ENCODE measurements around the gene CHADL. TPM values are rescaled to one million over a fixed set of nuclear protein-coding genes. Genes with fewer than 3 reads are reported as not detected.
A peak's percentile ranks its signal among the peaks of the same experiment; 100 is the strongest.
"Not testable (repeated sequence)": the region's sequence is repeated elsewhere in the genome, so short reads cannot be mapped to it uniquely, and the experiment has no call there.

Gene CHADL
- total RNA-seq, 1 donor from 2014 or later: 0.11 TPM

- no peaks in the 10 kb centered on the region for H3K9me3 Mint-ChIP-seq
Measured at GRCh38 chr22:41267958-41268357, 27.2 kb upstream of the CHADL start.

GRCh38 chr22:41264408-41264941, 23.7 kb upstream of the CHADL start:
- intact Hi-C loops (cut with micrococcal nuclease): no loop called here
- H3K4me1 Mint-ChIP-seq (ENCODE audit: low read depth): peaks cover 1% of the 10 kb centered on the region
- H3K4me3 Mint-ChIP-seq (ENCODE audit: low read depth): no peak overlapping the region
- H3K27me3 Mint-ChIP-seq (ENCODE audit: low read depth): no peaks in the 10 kb centered on the region
- no peaks in the 10 kb centered on the region for H3K9me3 Mint-ChIP-seq
- peaks cover 69% of the 10 kb centered on the region for H3K36me3 Mint-ChIP-seq (ENCODE audit: low read depth)
- H3K27ac Mint-ChIP-seq: no peak overlapping the region
- no peak for DNase-seq (ENCODE audit: low spot score)

More at GRCh38 chr22:41267958-41268357, 27.2 kb upstream of the CHADL start:
- Mint-ChIP-seq H3K27me3 (ENCODE audit: low read depth) (no peaks in the 10 kb centered on the region), H3K27ac (no peak overlapping the region), H3K4me3 (ENCODE audit: low read depth) (no peak overlapping the region), H3K4me1 (ENCODE audit: low read depth) (peaks cover 1% of the 10 kb centered on the region), H3K36me3 (ENCODE audit: low read depth) (peaks cover 69% of the 10 kb centered on the region)
- intact Hi-C loops (cut with micrococcal nuclease): no loop called here
- DNase-seq (ENCODE audit: low spot score): no peak

GRCh38 chr22:41263704-41264103, 23.0 kb upstream of the CHADL start:
- DNase-seq (ENCODE audit: low spot score): no peak
- Mint-ChIP-seq H3K27me3 (ENCODE audit: low read depth) (no peaks in the 10 kb centered on the region), H3K4me1 (ENCODE audit: low read depth) (peaks cover 1% of the 10 kb centered on the region), H3K27ac (no peak overlapping the region), H3K9me3 (no peaks in the 10 kb centered on the region), H3K36me3 (ENCODE audit: low read depth) (peaks cover 70% of the 10 kb centered on the region), H3K4me3 (ENCODE audit: low read depth) (no peak overlapping the region)
- intact Hi-C loops (cut with micrococcal nuclease): no loop called here

GRCh38 chr22:41262250-41262765, 21.6 kb upstream of the CHADL start:
- Mint-ChIP-seq H3K4me1 (ENCODE audit: low read depth) (peaks cover 1% of the 10 kb centered on the region), H3K27me3 (ENCODE audit: low read depth) (no peaks in the 10 kb centered on the region), H3K9me3 (no peaks in the 10 kb centered on the region), H3K27ac (no peak overlapping the region), H3K36me3 (ENCODE audit: low read depth) (peaks cover 66% of the 10 kb centered on the region), H3K4me3 (ENCODE audit: low read depth) (no peak overlapping the region)
- intact Hi-C loops (cut with micrococcal nuclease): no loop called here
- DNase-seq (ENCODE audit: low spot score): no peak

DNA sequence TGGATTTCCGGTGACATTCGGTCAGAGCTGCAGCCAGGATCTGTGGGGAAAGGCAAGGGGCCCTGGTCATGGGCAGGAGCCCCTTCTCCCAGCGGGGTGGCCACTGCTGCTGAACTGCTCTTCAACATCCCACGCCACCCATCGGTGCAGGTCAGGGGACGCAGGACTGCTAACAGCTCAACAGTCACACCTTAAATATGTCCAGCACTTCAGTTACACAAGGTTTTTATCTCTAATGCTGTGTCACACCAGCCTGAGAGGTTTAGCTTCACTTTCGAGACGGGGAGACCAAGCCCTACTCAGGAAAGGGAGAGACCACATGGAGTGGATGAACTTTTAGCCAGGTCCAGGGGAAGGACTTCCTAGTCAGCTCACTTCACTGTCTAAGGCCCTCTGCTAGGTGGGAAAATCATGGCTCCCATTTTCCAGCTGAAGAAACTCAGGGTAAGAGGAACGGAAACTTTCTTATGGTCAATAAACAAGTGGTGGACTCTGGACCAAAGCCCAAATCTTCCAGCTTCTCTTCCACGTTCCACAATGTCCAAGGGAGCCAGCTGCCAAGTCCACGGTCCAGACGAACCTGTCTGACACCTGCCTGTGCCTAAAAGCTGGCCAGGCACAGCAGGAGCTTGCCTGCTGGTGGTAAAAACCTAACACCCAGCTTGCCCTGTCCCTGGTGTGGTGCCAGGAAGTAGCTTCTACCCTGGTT, 21.0 kb upstream of the CHADL start:
- no peak for DNase-seq (ENCODE audit: low spot score)
- Mint-ChIP-seq H3K27me3 (ENCODE audit: low read depth) (no peaks in the 10 kb centered on the region), H3K9me3 (no peaks in the 10 kb centered on the region), H3K27ac (no peak overlapping the region), H3K4me1 (ENCODE audit: low read depth) (peaks cover 1% of the 10 kb centered on the region), H3K4me3 (ENCODE audit: low read depth) (no peak overlapping the region), H3K36me3 (ENCODE audit: low read depth) (peaks cover 72% of the 10 kb centered on the region)
- intact Hi-C loops (cut with micrococcal nuclease): no loop called here

GRCh38 chr22:41260871-41261270, 20.1 kb upstream of the CHADL start:
- no peak overlapping the region for H3K4me3 Mint-ChIP-seq (ENCODE audit: low read depth)
- H3K9me3 Mint-ChIP-seq: no peaks in the 10 kb centered on the region
- no peak for DNase-seq (ENCODE audit: low spot score)
- peaks cover 74% of the 10 kb centered on the region for H3K36me3 Mint-ChIP-seq (ENCODE audit: low read depth)
- H3K27ac Mint-ChIP-seq: peak overlapping the region; percentile 55
- intact Hi-C loops (cut with micrococcal nuclease): no loop called here
- peaks cover 1% of the 10 kb centered on the region for H3K4me1 Mint-ChIP-seq (ENCODE audit: low read depth)
- no peaks in the 10 kb centered on the region for H3K27me3 Mint-ChIP-seq (ENCODE audit: low read depth)

GRCh38 chr22:41259756-41260155, 19.0 kb upstream of the CHADL start:
- H3K27me3 Mint-ChIP-seq (ENCODE audit: low read depth); H3K9me3 Mint-ChIP-seq; DNase-seq (ENCODE audit: low spot score); H3K27ac Mint-ChIP-seq; intact Hi-C loops (cut with micrococcal nuclease); H3K4me3 Mint-ChIP-seq (ENCODE audit: low read depth); H3K4me1 Mint-ChIP-seq (ENCODE audit: low read depth): not testable (repeated sequence)
- H3K36me3 Mint-ChIP-seq (ENCODE audit: low read depth): peaks cover 77% of the 10 kb centered on the region

- Mint-ChIP-seq H3K36me3 (ENCODE audit: low read depth) (peaks cover 74% of the 10 kb centered on the region), H3K9me3 (no peaks in the 10 kb centered on the region), H3K27me3 (ENCODE audit: low read depth) (no peaks in the 10 kb centered on the region), H3K4me1 (ENCODE audit: low read depth) (no peaks in the 10 kb centered on the region), H3K27ac (no peak overlapping the region), H3K4me3 (ENCODE audit: low read depth) (no peak overlapping the region)
- DNase-seq (ENCODE audit: low spot score): no peak
- intact Hi-C loops (cut with micrococcal nuclease): no loop called here
Measured at GRCh38 chr22:41257696-41258095, 17.0 kb upstream of the CHADL start.

GRCh38 chr22:41256254-41257253, 15.8 kb upstream of the CHADL start:
- Mint-ChIP-seq H3K9me3 (no peaks in the 10 kb centered on the region), H3K27ac (no peak overlapping the region), H3K4me1 (ENCODE audit: low read depth) (no peaks in the 10 kb centered on the region), H3K27me3 (ENCODE audit: low read depth) (no peaks in the 10 kb centered on the region), H3K4me3 (ENCODE audit: low read depth) (no peak overlapping the region), H3K36me3 (ENCODE audit: low read depth) (peaks cover 76% of the 10 kb centered on the region)
- intact Hi-C loops (cut with micrococcal nuclease): no loop called here
- DNase-seq (ENCODE audit: low spot score): no peak

DNA sequence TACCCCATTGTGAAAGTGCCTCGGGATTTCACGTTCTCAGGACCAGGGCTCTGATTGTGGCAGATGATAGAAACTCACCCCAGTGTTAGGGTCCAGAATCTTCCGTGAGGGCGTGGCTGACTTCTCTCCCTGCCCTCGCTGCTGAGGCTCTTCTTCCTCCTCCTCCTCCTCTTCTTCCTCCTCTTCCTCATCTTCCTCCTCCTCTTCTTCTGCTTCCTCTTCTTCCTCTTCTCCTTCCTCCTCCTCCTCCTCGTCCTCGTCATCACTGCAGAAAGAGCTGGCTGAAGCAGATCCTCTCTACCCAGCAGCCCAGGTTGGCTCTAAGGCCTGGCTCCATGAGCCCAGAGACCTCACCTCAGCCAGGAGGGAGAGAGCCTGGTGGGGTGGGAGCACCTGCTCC, 13.5 kb upstream of the CHADL start:
- DNase-seq (ENCODE audit: low spot score): no peak
- no peak overlapping the region for H3K4me3 Mint-ChIP-seq (ENCODE audit: low read depth)
- no peaks in the 10 kb centered on the region for H3K9me3 Mint-ChIP-seq
- H3K27me3 Mint-ChIP-seq (ENCODE audit: low read depth): no peaks in the 10 kb centered on the region
- intact Hi-C loops (cut with micrococcal nuclease): no loop called here
- H3K4me1 Mint-ChIP-seq (ENCODE audit: low read depth): no peaks in the 10 kb centered on the region
- H3K27ac Mint-ChIP-seq: no peak overlapping the region
- H3K36me3 Mint-ChIP-seq (ENCODE audit: low read depth): peaks cover 80% of the 10 kb centered on the region

GRCh38 chr22:41252365-41252764, 11.6 kb upstream of the CHADL start:
- Mint-ChIP-seq H3K4me1 (ENCODE audit: low read depth) (no peaks in the 10 kb centered on the region), H3K27me3 (ENCODE audit: low read depth) (no peaks in the 10 kb centered on the region), H3K9me3 (no peaks in the 10 kb centered on the region), H3K4me3 (ENCODE audit: low read depth) (no peak overlapping the region), H3K27ac (no peak overlapping the region), H3K36me3 (ENCODE audit: low read depth) (peaks cover 72% of the 10 kb centered on the region)
- no peak for DNase-seq (ENCODE audit: low spot score)
- intact Hi-C loops (cut with micrococcal nuclease): no loop called here

GRCh38 chr22:41250127-41250526, 9.4 kb upstream of the CHADL start:
- DNase-seq (ENCODE audit: low spot score): no peak
- no peak overlapping the region for H3K27ac Mint-ChIP-seq
- H3K27me3 Mint-ChIP-seq (ENCODE audit: low read depth): no peaks in the 10 kb centered on the region
- no peaks in the 10 kb centered on the region for H3K4me1 Mint-ChIP-seq (ENCODE audit: low read depth)
- intact Hi-C loops (cut with micrococcal nuclease): no loop called here
- no peak overlapping the region for H3K4me3 Mint-ChIP-seq (ENCODE audit: low read depth)
- H3K36me3 Mint-ChIP-seq (ENCODE audit: low read depth): peaks cover 62% of the 10 kb centered on the region
- H3K9me3 Mint-ChIP-seq: no peaks in the 10 kb centered on the region

DNA sequence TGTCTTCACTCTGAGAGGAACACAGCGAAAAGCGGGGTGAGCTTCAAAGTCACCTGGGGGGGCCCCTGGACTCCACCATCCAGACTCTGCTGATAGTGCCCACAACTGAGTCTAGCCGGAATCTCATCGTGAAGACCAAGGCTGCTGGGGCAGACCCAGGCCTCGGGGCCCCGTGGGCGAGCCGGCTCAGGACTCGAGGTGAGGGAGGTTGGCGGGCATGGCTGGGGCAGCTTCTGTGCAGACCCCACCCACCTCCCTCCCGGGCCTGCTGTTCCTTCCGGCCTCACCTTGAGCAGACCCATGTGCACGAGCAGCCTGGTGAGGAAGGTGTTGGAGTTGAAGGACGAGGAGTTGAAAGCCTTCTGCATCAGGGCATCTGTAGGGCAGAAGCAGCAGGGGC, 8.7 kb upstream of the CHADL start:
- no peak overlapping the region for H3K4me3 Mint-ChIP-seq (ENCODE audit: low read depth)
- DNase-seq (ENCODE audit: low spot score): no peak
- H3K9me3 Mint-ChIP-seq: no peaks in the 10 kb centered on the region
- H3K36me3 Mint-ChIP-seq (ENCODE audit: low read depth): peaks cover 62% of the 10 kb centered on the region
- no peak overlapping the region for H3K27ac Mint-ChIP-seq
- no peaks in the 10 kb centered on the region for H3K4me1 Mint-ChIP-seq (ENCODE audit: low read depth)
- no peaks in the 10 kb centered on the region for H3K27me3 Mint-ChIP-seq (ENCODE audit: low read depth)
- intact Hi-C loops (cut with micrococcal nuclease): no loop called here
